HCT116 (cell line): ENCODE data around the gene C16orf95. TPM values are rescaled to one million over a fixed set of nuclear protein-coding genes. Genes with fewer than 3 reads are reported as not detected.

Experiments
- ATAC-seq: fragments of 200-7000 bp; cut with Tn5 transposase; 2 replicates; pipeline ENCODE4 v1.9.1; 2020; ENCODE audit warnings: mild to moderate bottlenecking, moderate library complexity
- BruUV-seq: library from RNA; stranded (reverse); fragments of 400-500 nt; replicated peaks from 2 replicates; lab custom pipeline; 2021; lab: Mats Ljungman, UMichigan
- CTCF ChIA-PET: fragments of 300-600 bp; sonication (Branson Sonifier 250); formaldehyde crosslinking; loops from one replicate; lab custom pipeline; 2021; ENCODE audit warnings: antibody characterized with exemption; lab: Charles Lee
- POLR2A ChIA-PET: fragments of 300-600, 350-600 bp; sonication (Branson Sonifier 250); formaldehyde crosslinking; loops from one replicate; lab custom pipeline; 2021; ENCODE audit warnings: antibody characterized with exemption; lab: Charles Lee
- RAD21 ChIA-PET, 2 experiments: fragments of 300-600 bp; sonication (Branson Sonifier 250); formaldehyde crosslinking; loops; one replicate each; lab custom pipeline; 2023; ENCODE audit warnings: low total read pairs in 2 of 2; ENCODE audit not compliant: uncharacterized antibody in 2 of 2, unreplicated experiment in 2 of 2, low non-redundant PET in 1 of 2; lab: Charles Lee
- DNase-seq: peaks from one replicate; pipeline ENCODE4 v3.0.0-alpha.2; 2010; ENCODE audit warnings: low read depth, low spot score
- H2AFZ ChIP-seq: fragments of 200-600 bp; shearing (Covaris generic), sonication (generic); 2 replicates; pipeline ENCODE4 v1.6.1; 2017; ENCODE audit warnings: low read depth, mixed run types, mixed read lengths, antibody characterized with exemption, low read length; ENCODE audit not compliant: poor library complexity, severe bottlenecking
- H3K27ac ChIP-seq: 2 replicates; pipeline ENCODE4 v1.5.1; 2012; ENCODE audit warnings: low read depth, low read length
- H3K27me3 ChIP-seq: fragments of 200-600 bp; sonication (generic); 2 replicates; pipeline ENCODE4 v1.6.1; 2016; ENCODE audit warnings: mixed run types, low read length, mixed read lengths; ENCODE audit not compliant: insufficient read depth
- H3K36me3 ChIP-seq, 2 experiments: fragments of 200-500 bp in 1 of 2; fragments of 200-600 bp in 1 of 2; sonication (Bioruptor generic) in 1 of 2; sonication (generic) in 1 of 2; 2 replicates each; pipeline versions ENCODE4 v1.5.1 to v1.6.1; 2014 to 2016; ENCODE audit warnings: low read length in 2 of 2, inconsistent platforms in 1 of 2, mixed read lengths in 1 of 2, mixed run types in 1 of 2; ENCODE audit not compliant: insufficient read depth in 2 of 2, control insufficient read depth in 1 of 2
- H3K4me1 ChIP-seq, 2 experiments: fragments of 200-600 bp in 1 of 2; sonication (generic) in 1 of 2; 2 replicates each; pipeline versions ENCODE4 v1.5.1 to v1.6.1; 2012 to 2017; ENCODE audit warnings: low read length in 2 of 2, inconsistent platforms in 1 of 2, mild to moderate bottlenecking in 1 of 2, mixed read lengths in 1 of 2, mixed run types in 1 of 2, moderate library complexity in 1 of 2; ENCODE audit not compliant: insufficient read depth in 2 of 2, control insufficient read depth in 1 of 2
- H3K4me2 ChIP-seq: fragments of 200-600 bp; sonication (generic); 2 replicates; pipeline ENCODE4 v1.6.1; 2017; ENCODE audit warnings: mixed run types, low read length, mixed read lengths
- H3K4me3 ChIP-seq, 2 experiments: fragments of 200-600 bp in 1 of 2; sonication (generic) in 1 of 2; replicated peaks in 1 of 2; 2 replicates each; pipeline ENCODE4 v1.5.1; 2011 to 2016; ENCODE audit warnings: low read length in 2 of 2, control low read depth in 1 of 2, low read depth in 1 of 2, mild to moderate bottlenecking in 1 of 2, mixed read lengths in 1 of 2, mixed run types in 1 of 2
- H3K79me2 ChIP-seq: fragments of 200-600 bp; sonication (generic); 2 replicates; pipeline ENCODE4 v1.6.1; 2017; ENCODE audit warnings: mild to moderate bottlenecking, mixed run types, low read length, moderate library complexity, mixed read lengths; ENCODE audit not compliant: insufficient read depth
- H3K9ac ChIP-seq: fragments of 200-600 bp; sonication (generic); 2 replicates; pipeline ENCODE4 v1.6.1; 2016; ENCODE audit warnings: low read length, mixed read lengths
- H3K9me2 ChIP-seq: fragments of 200-600 bp; sonication (generic), shearing (Covaris generic); 2 replicates; pipeline ENCODE4 v1.6.1; 2017; ENCODE audit warnings: mixed run types, mild to moderate bottlenecking, moderate library complexity; ENCODE audit not compliant: insufficient read depth
- H3K9me3 ChIP-seq, 2 experiments: fragments of 200-500 bp in 1 of 2; fragments of 200-600 bp in 1 of 2; sonication (Bioruptor generic) in 1 of 2; sonication (generic) in 1 of 2; 2 replicates each; pipeline ENCODE4 v1.6.1; 2014 to 2017; ENCODE audit warnings: low read length in 2 of 2, mixed read lengths in 2 of 2, inconsistent platforms in 1 of 2, low read depth in 1 of 2, mild to moderate bottlenecking in 1 of 2, mixed run types in 1 of 2, moderate library complexity in 1 of 2; ENCODE audit not compliant: control insufficient read depth in 1 of 2, insufficient read depth in 1 of 2
- H4K20me1 ChIP-seq: fragments of 200-600 bp; sonication (generic), shearing (Covaris generic); 2 replicates; pipeline ENCODE4 v1.6.1; 2017; ENCODE audit warnings: mixed run types, mild to moderate bottlenecking, moderate library complexity; ENCODE audit not compliant: insufficient read depth
- CBX3 ChIP-seq: IDR thresholded peaks from 2 replicates; pipeline ENCODE4 v1.6.1; 2012; ENCODE audit warnings: low read depth
- CEBPB ChIP-seq: IDR thresholded peaks from 2 replicates; pipeline ENCODE4 v1.6.1; 2012; ENCODE audit warnings: low read depth
- EGR1 ChIP-seq: IDR thresholded peaks from 2 replicates; pipeline ENCODE4 v1.6.1; 2012; ENCODE audit warnings: low read depth
- ELF1 ChIP-seq: IDR thresholded peaks from 2 replicates; pipeline ENCODE4 v1.6.1; 2012; ENCODE audit warnings: low read depth, borderline replicate concordance
- EZH2phosphoT487 ChIP-seq: fragments of 200-600 bp; IDR thresholded peaks from 2 replicates; pipeline ENCODE4 v1.6.1; 2018; ENCODE audit warnings: antibody characterized with exemption, borderline replicate concordance
- FOSL1 ChIP-seq: IDR thresholded peaks from 2 replicates; pipeline ENCODE4 v1.6.1; 2012; ENCODE audit warnings: low read depth
- JUND ChIP-seq: IDR thresholded peaks from 2 replicates; pipeline ENCODE4 v1.6.1; 2012
- POLR2AphosphoS5 ChIP-seq: IDR thresholded peaks from 2 replicates; pipeline ENCODE4 v1.6.1; 2011; ENCODE audit warnings: mild to moderate bottlenecking, low read depth, low read length, moderate library complexity
- SIN3A ChIP-seq: IDR thresholded peaks from 2 replicates; pipeline ENCODE4 v1.6.1; 2012; ENCODE audit warnings: low read depth
- SP1 ChIP-seq: IDR thresholded peaks from 2 replicates; pipeline ENCODE4 v1.6.1; 2012; ENCODE audit warnings: low read depth
- TCF7L2 ChIP-seq: IDR thresholded peaks from 2 replicates; pipeline ENCODE4 v1.7.0; 2011; ENCODE audit warnings: borderline replicate concordance, inconsistent platforms; ENCODE audit not compliant: insufficient read depth, insufficient read length; ENCODE audit errors: extremely low read depth
- YY1 ChIP-seq: IDR thresholded peaks from 2 replicates; pipeline ENCODE4 v1.6.1; 2011; ENCODE audit warnings: low read length, low read depth, moderate library complexity, mild to moderate bottlenecking; ENCODE audit not compliant: insufficient replicate concordance; ENCODE audit errors: extremely low read depth
- ZFX ChIP-seq: fragments of 450-650 bp; IDR thresholded peaks from 2 replicates; pipeline ENCODE4 v1.6.1; 2017
- ZNF274 ChIP-seq: fragments of 200-500 bp; sonication (Bioruptor generic); IDR thresholded peaks from 2 replicates; pipeline ENCODE4 v1.6.1; 2014; ENCODE audit warnings: mild to moderate bottlenecking, low read depth, low read length, inconsistent platforms
- intact Hi-C: fragments of 100-400 bp; cut with micrococcal nuclease; formaldehyde crosslinking; loops from 2 replicates; pipeline ENCODE4 v1.10.0; 2022
- total RNA-seq: library from RNA; stranded (reverse); gene quantifications from one replicate; pipeline ENCODE4 v1.2.1, GENCODE V29; 2021; ENCODE audit not compliant: unreplicated experiment
- TF ChIP-seq, protein P1 (sequence below), 3 experiments: fragments of 200-600 bp in 1 of 3; sonication (generic) in 1 of 3; IDR thresholded peaks in 2 of 3; conservative IDR thresholded peaks in 1 of 3; 2 replicates each; pipeline ENCODE4 v1.5.1; 2012 to 2017; ENCODE audit warnings: low read depth in 2 of 3, low read length in 2 of 3, antibody characterized with exemption in 1 of 3, borderline replicate concordance in 1 of 3, control low read depth in 1 of 3, mild to moderate bottlenecking in 1 of 3, mixed read lengths in 1 of 3, mixed run types in 1 of 3, moderate library complexity in 1 of 3; ENCODE audit not compliant: insufficient read depth in 1 of 3
- TF ChIP-seq, protein P2 (sequence below): IDR thresholded peaks from 2 replicates; pipeline ENCODE4 v1.6.1; 2012; ENCODE audit warnings: low read depth
- TF ChIP-seq, protein P3 (sequence below): IDR thresholded peaks from 2 replicates; pipeline ENCODE4 v1.6.1; 2012

The C16orf95 gene
- total RNA-seq, 1 experiment from 2014 or later: 12.2 TPM

DNA sequence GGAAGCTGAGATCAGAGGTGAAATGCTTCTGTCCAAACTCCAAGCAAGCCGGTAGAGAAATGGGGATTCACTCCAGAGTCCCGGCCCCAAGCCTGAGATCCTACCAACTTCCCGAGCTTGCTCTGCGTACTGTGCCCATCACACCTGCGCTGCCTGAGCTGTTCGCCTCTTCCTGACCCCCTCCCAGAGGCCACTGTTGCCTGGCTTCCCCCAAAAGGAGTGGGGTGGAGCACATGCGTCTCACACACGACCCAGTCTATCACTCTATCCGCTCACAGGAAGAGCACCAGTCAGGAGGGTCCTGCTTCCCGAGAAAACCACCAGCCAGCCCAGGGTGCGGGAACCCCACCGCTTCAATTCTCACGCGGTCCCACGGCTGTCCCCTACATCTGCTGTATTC lies 13.5 kb upstream of the C16orf95 start:
- Histone ChIP-seq H3K4me2 (no peak overlapping the region), H3K27ac (no peak overlapping the region), H2AFZ (no peak overlapping the region), H3K4me3 (no peak overlapping the region), H4K20me1 (no peaks in the 10 kb centered on the region; the same call in 1 of the 2 replicates), H3K9me2 (no peaks in the 10 kb centered on the region), H3K4me1 (peaks cover 0 to under 1% of the 10 kb centered on the region in 2 experiments; a peak in 1 of 4 replicates), H3K79me2 (peaks cover 3% of the 10 kb centered on the region; the same call in 1 of the 2 replicates), H3K36me3 (peaks cover 24 to 26% of the 10 kb centered on the region in 2 experiments; a peak in 3 of 4 replicates), H3K27me3 (no peaks in the 10 kb centered on the region), H3K9me3 (no peaks in the 10 kb centered on the region), H3K9ac (no peak overlapping the region)
- TF ChIP-seq, protein P1, sequence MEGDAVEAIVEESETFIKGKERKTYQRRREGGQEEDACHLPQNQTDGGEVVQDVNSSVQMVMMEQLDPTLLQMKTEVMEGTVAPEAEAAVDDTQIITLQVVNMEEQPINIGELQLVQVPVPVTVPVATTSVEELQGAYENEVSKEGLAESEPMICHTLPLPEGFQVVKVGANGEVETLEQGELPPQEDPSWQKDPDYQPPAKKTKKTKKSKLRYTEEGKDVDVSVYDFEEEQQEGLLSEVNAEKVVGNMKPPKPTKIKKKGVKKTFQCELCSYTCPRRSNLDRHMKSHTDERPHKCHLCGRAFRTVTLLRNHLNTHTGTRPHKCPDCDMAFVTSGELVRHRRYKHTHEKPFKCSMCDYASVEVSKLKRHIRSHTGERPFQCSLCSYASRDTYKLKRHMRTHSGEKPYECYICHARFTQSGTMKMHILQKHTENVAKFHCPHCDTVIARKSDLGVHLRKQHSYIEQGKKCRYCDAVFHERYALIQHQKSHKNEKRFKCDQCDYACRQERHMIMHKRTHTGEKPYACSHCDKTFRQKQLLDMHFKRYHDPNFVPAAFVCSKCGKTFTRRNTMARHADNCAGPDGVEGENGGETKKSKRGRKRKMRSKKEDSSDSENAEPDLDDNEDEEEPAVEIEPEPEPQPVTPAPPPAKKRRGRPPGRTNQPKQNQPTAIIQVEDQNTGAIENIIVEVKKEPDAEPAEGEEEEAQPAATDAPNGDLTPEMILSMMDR (IDR thresholded peaks at IDR 0.05 in 2 of 3, conservative IDR thresholded peaks at IDR 0.05 in 1 of 3; ENCODE audit: borderline replicate concordance in 1 of 3, insufficient read depth in 1 of 3, low read depth in 2 of 3, low read length in 2 of 3): no peak
- TF ChIP-seq TCF7L2: no peak
- TF ChIP-seq CEBPB: no peak
- TF ChIP-seq, protein P2, sequence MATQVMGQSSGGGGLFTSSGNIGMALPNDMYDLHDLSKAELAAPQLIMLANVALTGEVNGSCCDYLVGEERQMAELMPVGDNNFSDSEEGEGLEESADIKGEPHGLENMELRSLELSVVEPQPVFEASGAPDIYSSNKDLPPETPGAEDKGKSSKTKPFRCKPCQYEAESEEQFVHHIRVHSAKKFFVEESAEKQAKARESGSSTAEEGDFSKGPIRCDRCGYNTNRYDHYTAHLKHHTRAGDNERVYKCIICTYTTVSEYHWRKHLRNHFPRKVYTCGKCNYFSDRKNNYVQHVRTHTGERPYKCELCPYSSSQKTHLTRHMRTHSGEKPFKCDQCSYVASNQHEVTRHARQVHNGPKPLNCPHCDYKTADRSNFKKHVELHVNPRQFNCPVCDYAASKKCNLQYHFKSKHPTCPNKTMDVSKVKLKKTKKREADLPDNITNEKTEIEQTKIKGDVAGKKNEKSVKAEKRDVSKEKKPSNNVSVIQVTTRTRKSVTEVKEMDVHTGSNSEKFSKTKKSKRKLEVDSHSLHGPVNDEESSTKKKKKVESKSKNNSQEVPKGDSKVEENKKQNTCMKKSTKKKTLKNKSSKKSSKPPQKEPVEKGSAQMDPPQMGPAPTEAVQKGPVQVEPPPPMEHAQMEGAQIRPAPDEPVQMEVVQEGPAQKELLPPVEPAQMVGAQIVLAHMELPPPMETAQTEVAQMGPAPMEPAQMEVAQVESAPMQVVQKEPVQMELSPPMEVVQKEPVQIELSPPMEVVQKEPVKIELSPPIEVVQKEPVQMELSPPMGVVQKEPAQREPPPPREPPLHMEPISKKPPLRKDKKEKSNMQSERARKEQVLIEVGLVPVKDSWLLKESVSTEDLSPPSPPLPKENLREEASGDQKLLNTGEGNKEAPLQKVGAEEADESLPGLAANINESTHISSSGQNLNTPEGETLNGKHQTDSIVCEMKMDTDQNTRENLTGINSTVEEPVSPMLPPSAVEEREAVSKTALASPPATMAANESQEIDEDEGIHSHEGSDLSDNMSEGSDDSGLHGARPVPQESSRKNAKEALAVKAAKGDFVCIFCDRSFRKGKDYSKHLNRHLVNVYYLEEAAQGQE: no peak
- TF ChIP-seq ZFX: no peak
- no peak for TF ChIP-seq ZNF274
- no peak for TF ChIP-seq CBX3
- TF ChIP-seq JUND: no peak
- TF ChIP-seq POLR2AphosphoS5: no peak
- no peak for TF ChIP-seq EGR1
- TF ChIP-seq EZH2phosphoT487: no peak
- TF ChIP-seq YY1: no peak
- TF ChIP-seq SP1: no peak
- TF ChIP-seq FOSL1: no peak
- no peak for TF ChIP-seq SIN3A
- TF ChIP-seq, protein P3, sequence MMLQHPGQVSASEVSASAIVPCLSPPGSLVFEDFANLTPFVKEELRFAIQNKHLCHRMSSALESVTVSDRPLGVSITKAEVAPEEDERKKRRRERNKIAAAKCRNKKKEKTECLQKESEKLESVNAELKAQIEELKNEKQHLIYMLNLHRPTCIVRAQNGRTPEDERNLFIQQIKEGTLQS: no peak
- TF ChIP-seq ELF1: no peak
- ChIA-PET CTCF (no interaction called here), RAD21 (no interaction called here), POLR2A (no interaction called here)
- no TSS peak for BruUV-seq
- intact Hi-C loops: no loop called here
- DNase-seq (no peak), ATAC-seq (no peak)
